Hematopoietic multipotent progenitor cell treated with erythropoietin and hydrocortisone succinate and interleukin-3 and kit ligand, for 8 days (in vitro differentiated cells): ENCODE results near the gene ZNF783.
A peak's percentile ranks its signal among the peaks of the same experiment; 100 is the strongest.
"Not testable (repeated sequence)": the region's sequence is repeated elsewhere in the genome, so short reads cannot be mapped to it uniquely, and the experiment has no call there.

Experiments used
- DNase-seq: peaks from one replicate; pipeline ENCODE4 v3.0.0-alpha.2; 2015

Gene ZNF783

DNA sequence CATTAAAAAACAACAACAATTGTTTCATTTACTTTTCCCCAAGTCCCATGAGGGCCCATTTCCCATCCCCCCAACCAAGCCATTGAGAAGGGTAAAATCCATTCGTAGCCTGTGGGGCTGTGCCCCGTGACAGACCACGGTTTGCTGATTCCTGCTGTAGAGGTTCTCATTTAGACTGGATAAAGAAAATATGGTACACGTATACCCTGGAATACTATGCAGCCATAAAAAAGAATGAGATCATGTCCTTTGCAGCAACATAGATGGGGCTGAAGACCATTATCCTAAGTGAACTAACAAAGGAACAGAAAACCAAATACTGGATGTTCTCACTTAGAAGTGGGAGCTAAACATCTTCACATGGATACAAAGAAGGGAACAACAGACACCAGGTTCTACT lies 44.9 kb downstream of the ZNF783 start:
- DNase-seq: no peak

DNA sequence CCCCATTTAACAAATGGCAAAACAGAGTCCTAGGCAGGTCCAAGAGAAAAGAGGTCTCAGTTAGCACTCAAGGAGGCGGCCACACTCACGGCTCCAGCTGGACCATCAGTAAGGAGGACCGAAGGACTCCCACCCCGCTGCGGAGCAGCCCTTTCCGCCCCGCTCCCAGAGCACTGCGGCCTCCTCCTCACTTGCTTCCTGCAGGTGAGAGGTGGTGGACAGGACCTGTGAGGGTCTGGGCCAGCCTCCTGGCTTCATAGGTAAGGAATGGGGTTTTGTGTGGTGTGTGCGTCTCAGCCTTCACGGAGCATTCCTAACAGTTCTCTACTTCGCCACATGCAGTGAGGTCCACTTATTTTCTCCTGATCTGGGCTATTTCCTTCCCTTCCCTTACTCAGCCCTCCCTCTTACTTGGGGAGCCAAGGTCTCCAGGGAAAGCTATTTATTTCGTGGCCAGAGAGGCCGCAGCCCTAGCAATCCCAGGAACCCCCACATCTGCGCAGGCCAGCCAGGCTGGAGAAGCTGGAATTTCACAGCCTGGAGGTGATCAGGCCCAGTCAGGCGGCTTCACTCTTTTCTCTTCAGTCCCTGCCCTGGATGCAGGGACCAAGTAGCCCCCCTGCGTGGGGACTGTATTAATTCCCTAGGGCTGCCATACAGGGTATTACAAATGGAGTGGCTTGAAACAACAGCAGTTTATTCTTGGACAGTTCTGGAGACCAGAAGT lies 45.9 kb downstream of the ZNF783 start:
- DNase-seq: no peak

DNA sequence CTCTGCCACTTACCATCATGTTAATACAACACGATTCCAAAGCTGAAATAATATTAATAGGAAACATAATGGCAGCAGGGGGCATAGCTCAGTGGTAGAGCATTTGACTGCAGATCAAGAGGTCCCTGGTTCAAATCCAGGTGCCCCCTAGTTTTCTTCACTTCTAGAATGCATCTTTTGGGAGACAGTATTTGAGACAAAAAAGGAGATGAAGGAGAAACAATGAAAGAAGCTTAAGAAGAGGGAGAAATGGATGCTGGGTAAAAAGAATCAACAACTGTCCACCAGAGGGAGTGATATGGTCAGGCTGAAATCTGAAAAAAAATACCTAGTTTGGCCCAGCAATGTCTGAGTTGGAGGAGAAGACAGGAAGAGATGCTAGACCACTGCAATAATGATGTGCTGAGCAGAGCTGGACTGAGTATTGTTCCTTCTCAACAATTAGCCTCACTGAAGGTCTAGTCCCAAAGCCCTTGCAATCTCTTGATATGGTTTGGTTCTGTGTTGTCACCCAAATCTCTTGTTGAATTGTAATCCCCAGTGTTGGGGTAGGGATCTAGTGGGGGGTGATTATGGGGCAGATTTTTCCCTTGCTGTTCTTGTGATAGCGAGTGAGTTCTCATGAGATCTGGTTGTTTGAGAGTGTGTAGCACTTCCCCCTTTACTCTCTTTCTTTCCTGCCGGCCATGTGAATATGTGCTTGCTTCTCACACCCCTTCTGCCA lies 48.3 kb downstream of the ZNF783 start:
- DNase-seq: peak; percentile 74

DNA sequence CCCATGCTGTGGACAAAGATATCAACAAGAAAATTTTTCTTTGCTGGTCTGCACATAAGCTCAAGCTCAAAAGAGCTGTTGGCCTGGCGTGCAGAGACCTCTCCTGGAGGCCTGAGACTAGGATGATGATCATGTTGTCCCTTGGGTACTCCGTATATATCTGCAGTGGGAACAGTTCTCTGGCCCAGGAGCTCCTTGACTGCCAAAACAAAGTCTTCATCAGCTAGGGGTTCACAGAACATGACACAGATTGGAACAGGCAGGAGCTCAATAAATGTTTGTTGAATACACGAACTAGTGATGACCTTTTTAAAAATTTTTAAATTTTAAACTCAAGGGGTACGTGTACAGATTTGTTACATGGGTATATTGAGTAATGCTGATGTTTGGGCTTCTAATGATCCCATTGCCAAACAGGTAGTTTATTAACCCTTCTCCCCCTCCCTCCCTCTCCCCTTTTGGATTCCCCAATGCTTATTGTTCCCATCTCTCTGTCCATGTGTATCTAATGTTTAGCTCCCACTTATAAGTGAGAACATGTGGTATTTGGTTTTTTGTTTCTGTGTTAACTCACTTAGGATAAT lies 49.1 kb downstream of the ZNF783 start:
- no peak for DNase-seq

DNA sequence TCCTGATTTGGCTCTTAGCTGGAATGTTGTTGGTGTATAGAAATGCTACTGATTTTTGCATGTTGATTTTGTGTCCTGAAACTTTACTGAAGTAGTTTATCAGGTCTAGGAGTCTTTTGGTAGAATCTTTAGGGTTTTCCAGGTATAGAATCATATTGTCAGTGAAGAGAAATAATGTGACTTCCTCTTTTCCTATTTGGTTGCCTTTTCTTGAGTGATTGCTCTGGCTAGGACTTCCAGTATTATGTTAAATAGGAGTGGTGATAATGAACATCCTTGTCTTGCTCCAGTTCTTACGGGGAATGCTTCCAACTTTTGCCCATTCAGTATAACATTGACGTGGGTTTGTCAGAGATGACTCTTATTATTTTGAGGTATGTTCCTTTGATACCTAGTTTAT lies 52.0 kb downstream of the ZNF783 start:
- DNase-seq: no peak

DNA sequence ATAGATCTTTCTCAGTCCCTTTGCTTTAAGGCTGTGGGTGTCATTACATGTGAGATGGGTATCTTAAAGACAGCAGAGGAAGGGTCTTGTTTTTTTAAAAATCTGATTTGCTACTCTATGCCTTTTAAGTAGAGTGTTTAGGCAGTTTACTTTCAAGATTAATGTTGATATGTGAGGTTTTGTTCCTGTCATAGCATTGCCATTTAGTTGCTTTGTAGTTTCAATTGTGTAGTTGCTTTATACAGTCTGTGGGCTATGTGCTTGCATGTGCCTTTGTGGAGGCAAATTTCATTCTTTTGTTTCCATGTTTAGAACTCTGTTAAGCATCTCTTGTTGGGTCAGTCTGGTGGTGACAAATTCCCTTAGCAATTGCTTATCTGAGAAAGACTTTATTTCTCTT lies 54.6 kb downstream of the ZNF783 start:
- no peak for DNase-seq

DNA sequence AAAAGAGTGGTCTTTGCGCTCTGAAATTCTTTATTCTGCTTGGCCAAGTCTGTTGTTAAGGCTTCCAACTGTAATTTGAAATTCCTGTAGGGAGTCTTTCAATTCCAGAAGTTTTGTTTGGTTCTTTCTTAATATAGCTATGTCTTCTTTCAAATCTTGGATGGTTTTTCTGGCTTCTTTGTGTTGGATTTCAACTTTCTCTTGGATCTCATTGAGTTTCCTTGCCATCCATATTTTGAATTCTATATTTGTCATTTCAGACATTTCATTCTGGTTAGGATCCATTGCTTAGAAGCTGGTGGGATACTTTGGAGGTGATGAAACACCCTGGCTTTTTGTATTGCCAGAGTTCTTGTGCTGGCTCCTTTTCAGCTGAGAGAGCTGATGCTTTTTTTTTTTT lies 55.5 kb downstream of the ZNF783 start:
- DNase-seq: no peak

DNA sequence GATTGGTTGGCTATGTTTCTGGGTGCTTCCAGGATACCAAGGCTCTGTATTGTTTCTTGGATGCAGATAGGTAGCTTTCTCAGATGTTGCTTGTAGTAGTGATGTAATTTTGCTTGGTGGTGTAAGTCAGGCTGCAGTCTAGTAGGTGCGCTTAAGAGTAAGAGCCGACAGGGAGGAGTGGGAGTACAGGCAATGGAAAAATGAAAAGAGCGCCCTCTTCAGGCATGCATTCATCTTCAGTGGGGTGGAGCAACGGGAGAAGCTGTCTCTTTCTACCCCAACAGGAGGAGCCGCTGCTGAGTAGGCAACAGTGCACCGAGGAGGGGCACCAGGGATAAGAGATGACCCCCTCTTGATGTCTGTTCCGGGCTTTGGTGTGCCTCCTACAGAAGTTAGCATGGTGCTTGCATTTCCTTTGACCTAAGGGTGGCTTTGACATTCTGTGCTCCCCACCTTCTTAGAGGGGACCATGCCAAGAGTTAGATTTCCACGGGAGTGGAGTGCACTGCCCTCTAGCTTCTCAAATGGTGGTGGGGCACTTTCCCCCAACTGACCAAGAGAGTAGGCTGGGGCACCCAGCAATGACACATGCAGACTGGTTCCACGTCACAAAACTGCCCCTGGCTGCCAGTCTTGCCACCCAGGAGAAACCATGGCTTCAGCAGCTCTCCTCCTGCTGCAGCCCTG lies 56.1 kb downstream of the ZNF783 start:
- DNase-seq: peak; percentile 6

DNA sequence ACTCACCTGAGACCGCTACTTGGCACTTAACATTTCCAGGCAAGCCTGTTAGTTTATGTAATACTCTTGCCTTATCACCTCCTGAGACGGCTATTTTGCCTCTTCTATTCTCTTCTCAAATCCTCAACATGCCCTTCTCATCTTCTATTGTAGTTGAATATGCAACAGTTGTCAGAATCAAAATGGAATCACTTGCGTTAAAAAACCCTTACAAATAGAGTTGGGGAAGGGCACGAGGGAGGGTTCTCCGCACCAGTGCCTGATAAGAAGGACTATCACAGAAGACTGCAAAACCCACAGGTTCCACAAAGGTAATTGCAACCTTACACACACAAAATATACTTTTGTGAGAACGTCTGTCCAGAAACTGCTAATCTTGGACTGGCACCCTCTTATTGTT lies 57.4 kb downstream of the ZNF783 start:
- DNase-seq: no peak

DNA sequence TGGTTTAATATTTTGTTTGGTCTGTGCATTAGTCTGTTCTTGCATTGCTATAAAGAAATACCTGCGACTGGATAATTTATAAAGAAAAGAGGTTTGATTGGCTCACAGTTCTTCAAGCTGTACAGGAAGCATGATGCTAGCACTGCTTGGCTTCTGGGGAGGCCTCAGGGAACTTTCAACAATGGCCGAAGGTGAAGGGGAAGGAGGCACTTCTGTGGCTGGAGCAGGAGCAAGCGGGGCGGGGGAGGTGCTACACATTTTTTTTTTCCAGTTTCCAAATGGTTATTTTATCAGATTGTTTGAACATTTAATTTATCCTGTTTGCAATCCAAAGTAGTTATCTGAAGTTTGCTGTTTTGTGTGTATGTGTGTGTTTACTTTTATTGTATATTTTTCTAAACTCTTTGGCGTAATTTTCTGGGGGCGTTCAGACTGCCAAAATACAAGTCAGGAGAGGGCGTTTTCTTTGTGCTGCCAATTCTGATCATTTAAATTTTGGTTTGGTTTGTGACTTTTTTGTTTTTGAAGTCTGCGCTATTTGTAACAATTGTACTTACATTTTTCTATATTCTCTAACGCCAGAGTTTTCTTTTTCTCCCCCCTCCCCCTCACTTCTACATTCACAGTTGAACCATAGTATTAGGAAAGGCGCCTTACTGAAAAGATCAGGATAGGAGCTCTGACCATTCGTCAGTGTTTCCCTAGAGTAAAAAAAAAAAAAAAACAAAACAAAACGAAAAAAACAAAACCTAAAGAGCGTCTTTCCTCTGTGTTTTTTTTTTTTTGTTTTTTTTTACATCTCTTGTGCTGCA lies 58.5 kb downstream of the ZNF783 start:
- no peak for DNase-seq

DNA sequence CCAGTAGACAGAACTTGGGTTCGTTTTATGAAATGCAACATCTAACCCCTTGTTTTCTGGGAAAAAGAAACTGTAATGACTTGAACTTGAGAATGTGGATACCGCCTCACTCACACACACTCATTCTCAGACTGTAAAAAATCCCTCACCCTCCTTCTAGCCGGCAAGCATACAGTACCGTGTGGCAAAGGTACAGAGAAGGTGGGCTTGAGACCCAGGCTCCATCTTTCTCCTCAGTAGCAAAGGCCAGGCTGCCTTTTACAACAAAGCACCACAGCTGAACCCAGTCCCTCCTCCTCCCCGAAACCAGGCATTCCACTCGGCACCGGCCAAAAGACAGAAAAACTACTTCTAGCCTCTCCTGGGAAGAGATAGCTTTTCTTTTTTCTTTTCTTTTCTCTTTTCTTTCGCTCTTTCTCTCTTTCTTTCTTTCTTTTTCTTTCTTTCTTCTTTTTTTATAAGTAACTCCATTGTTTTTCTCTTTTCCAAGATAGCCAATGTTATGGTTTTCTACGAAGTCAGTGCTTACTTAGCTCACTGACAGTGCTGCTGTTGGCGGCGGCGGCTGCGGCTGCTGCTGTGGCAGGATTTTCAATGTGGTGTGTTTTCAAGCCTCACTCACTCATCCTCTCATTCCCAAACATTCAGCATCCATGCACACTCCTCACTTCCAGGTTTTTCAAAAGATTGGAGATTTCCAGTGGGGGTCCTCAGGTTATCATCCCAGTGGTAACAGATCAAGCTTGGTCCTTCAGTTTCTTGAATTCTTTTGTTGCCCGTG lies 59.3 kb downstream of the ZNF783 start:
- DNase-seq: not testable (repeated sequence)

DNA sequence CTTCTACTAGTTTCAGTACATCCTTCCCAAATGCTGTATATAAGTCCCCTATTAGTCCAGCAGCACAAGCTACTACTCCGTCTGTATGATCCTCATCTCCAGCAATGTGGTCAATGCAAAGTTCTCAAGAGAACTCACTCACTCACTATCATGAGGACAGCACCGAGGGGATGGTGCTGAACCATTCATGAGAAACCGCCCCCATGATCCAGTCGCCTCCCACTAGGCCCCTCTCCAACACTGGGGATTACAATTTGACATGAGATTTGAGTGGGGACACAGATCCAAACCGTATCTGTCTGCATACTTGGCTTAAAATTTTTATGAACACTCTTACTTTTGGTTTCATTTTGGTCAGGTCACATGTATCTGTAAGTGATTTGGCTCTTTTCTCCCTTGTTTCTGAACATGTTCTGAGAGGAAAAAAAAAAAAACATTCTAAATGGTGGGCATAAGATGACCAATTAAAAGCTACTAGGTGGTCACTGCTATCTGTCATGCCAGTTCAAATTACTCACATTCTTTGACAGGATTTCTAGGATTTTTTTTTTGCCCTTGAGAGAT lies 60.1 kb downstream of the ZNF783 start:
- DNase-seq: no peak

DNA sequence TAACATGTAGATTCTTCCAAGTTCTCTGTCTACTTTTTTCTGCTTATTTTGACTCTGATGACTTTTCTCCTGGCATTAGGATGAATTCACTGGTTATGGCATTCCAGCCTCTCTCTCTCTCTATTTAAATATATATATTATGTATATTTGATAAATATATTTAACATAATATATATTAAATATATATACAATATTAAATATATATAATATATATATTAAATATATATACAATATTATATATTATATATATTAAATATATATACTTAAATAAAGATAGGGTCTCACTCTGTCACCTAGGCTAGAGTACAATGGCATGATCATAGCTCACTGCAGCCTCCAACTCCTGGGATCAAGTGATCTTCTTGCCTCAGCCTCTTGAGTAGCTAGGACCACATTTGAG lies 60.7 kb downstream of the ZNF783 start:
- no peak for DNase-seq

DNA sequence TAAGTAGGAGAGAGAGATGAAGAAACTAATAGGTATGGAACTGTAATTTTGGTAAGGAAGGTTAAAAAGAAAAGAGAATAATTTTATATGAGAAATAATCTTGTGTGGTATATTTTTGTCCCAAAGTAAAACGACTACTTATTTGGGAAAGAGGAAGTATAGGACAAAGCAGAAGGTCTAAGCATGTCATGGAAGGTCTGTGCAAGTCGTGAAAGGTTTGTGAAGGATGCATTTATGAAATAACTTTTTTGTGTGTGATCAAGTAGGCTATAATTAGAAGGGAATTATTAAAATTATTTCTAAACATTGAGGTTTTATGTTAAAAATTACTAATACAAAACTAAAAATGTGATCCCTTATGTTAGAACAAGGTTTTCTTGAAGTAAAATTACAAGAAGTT lies 63.3 kb downstream of the ZNF783 start:
- no peak for DNase-seq

DNA sequence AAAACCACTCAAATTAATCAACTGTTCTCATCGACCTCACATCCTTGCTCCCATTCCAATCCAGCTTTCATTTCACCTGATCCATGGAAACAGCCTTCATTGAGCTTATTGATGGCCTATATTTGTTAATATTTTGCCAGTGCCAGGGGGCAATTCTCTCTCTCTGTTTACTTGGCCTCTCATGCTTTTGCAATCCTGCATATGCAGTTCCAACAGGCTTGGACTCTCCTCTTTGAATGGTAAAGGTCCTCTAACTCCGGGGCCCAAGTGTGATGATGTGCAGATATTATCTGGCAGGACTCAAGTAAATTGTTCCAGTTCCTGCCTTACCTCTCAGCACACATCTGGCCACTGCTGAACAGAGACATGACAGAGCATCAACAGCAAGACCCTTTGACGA lies 67.3 kb downstream of the ZNF783 start:
- no peak for DNase-seq

DNA sequence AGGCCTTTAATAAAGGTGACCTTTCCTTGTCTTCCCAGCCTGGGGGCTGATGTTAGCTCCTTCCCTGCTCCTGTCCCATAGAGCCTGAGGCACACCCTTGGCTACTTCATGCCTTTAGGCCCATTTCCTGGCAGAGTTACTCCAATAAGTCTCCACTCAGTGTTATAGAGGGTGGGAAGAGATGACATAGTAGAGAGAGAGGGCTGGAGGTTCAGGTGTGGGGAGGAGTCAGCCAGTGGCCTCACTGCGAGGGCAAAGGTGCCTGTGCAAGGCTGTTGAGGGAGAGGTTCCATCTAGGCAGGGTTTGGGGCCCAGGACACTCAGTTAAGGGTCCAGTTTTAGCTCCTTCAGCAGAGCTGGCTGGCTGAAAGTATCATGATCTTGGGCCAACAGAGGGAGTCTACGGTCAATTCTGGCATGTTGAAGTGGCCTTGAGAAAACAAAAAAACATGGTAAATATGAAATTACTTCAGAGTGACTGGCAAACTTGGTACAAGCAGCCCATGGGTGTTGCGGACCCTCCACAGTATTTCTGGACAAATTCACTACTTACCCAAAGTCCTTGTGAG lies 67.9 kb downstream of the ZNF783 start:
- DNase-seq: no peak

DNA sequence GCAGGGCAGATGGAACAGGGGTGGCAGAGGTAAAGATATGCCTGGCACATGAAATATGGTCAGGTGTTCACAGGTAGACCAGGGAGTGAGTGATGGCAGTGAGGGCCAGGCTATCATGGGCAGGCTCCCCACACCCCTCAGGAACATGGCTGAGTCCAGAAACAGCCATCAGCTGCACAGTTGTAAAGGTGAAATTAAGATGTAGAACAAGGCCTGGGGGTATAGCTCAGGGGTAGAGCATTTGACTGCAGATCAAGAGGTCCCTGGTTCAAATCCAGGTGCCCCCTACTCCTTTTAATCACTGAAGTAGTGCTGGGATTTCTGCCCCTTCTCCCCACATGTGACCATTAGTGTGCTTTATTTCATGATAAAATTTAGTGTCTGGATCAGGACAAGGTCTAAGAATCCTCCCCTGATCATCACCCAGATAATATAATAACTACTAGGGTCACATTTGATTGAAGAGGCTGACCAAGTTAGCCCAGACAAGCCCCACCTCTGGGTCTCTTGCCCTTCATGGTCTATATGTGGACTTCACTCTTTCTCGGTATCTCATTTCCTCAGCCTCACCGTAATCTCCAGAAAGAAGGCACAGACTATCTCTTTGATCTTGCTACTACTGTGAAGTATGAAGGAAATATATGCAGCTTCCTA lies 69.0 kb downstream of the ZNF783 start:
- DNase-seq: peak; percentile 4

DNA sequence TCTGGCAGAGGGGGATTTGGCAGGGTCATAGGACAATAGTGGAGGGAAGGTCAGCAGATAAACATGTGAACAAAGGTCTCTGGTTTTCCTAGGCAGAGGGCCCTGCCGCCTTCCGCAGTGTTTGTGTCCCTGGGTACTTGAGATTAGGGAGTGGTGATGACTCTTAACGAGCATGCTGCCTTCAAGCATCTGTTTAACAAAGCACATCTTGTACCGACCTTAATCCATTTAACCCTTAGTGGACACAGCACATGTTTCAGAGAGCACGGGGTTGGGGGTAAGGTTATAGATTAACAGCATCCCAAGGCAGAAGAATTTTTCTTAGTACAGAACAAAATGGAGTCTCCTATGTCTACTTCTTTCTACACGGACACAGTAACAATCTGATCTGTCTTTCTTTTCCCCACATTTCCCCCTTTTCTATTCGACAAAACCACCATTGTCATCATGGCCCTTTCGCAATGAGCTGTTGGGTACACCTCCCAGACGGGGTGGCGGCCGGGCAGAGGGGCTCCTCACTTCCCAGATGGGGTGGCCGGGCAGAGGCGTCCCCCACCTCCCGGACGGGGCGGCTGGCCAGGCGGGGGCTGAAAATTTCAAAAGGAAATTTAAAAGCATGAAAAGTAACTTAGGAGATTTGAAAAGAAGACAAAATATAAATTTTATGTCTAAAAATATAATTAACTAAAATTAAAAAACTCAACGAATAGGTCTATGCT lies 70.8 kb downstream of the ZNF783 start:
- not testable (repeated sequence) for DNase-seq

DNA sequence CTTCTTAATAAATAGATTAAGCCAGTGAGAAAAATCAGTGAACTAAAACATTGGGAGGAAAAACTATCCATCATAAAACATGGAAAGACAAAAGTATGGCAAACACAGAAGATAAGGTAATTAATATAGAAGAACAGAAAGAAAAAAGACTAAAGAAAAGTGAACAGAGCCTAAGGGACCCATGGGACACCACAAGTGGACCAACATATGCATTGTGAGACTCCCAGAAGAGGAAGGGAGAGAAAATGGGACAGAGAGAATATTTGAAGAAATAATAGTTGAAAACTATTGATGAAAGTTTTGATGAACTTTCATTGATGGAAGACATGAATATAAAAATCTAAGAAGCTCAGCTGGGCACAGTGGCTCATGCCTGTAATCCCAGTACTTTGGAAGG lies 71.3 kb downstream of the ZNF783 start:
- DNase-seq: no peak

DNA sequence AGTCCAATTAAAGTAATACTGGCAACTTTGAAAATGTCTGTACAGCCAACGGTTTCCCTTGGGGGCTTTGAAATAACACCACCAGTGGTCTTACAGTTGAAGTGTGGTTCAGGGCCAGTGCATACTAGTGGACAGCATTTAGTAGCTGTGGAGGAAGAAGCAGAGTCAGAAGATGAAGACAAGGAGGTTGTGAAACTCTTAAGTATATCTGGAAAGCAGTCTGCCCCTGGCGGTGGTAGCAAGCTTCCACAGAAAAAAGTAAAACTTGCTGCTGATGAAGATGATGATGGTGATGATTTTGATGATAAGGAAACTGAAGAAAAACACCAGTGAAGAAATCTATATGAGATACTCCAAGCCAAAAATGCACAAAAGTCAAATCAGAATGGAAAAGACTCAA lies 72.2 kb downstream of the ZNF783 start:
- DNase-seq: no peak
